ENCODE measurements around the gene FNBP1. TPM values are rescaled to one million over a fixed set of nuclear protein-coding genes. Genes with fewer than 3 reads are reported as not detected.

FNBP1 gene
- total and polyA plus RNA-seq, 10 of the 15 experiments (the other 5 are each of a cell fraction or from before 2014, with no cell fraction given): 64.5 to 353 (median 179) TPM

- TF ChIP-seq PAX5 (IDR thresholded peaks at IDR 0.05; ENCODE audit: borderline replicate concordance, low read depth, low read length) (peak; percentile 98), FOS (IDR thresholded peaks at IDR 0.05; ENCODE audit: borderline replicate concordance, extremely low read depth, insufficient read length) (no peak), MEF2B (IDR thresholded peaks at IDR 0.05; ENCODE audit: partially characterized antibody, poor library complexity, severe bottlenecking) (peak; percentile 99), ZNF217 (IDR thresholded peaks at IDR 0.05) (no peak), ZZZ3 (IDR thresholded peaks at IDR 0.05; ENCODE audit: control insufficient read depth, insufficient read length, low read depth) (no peak), DPF2 (IDR thresholded peaks at IDR 0.05) (peak; percentile 97), ZBTB4 (CRISPR knock-in tag; IDR thresholded peaks at IDR 0.05) (0 out of 2 replicates have a peak, but pooled peaks have one; percentile 43), PAX8 (IDR thresholded peaks at IDR 0.05) (0 out of 2 replicates have a peak, but pooled peaks have one; percentile 47), NR2F1 (conservative IDR thresholded peaks at IDR 0.05) (peak; percentile 95), KLF5 (IDR thresholded peaks at IDR 0.05; ENCODE audit: partially characterized antibody) (peak; percentile 84), HDGF (IDR thresholded peaks at IDR 0.05) (peak; percentile 78; the same call in 1 of the 2 replicates), HDAC6 (IDR thresholded peaks at IDR 0.05; ENCODE audit: unreplicated experiment) (no peak), SUPT20H (IDR thresholded peaks at IDR 0.05; ENCODE audit: borderline replicate concordance, control insufficient read depth, low read depth, low read length) (no peak), ZNF622 (IDR thresholded peaks at IDR 0.05) (no peak)
- TF ChIP-seq, protein P1, sequence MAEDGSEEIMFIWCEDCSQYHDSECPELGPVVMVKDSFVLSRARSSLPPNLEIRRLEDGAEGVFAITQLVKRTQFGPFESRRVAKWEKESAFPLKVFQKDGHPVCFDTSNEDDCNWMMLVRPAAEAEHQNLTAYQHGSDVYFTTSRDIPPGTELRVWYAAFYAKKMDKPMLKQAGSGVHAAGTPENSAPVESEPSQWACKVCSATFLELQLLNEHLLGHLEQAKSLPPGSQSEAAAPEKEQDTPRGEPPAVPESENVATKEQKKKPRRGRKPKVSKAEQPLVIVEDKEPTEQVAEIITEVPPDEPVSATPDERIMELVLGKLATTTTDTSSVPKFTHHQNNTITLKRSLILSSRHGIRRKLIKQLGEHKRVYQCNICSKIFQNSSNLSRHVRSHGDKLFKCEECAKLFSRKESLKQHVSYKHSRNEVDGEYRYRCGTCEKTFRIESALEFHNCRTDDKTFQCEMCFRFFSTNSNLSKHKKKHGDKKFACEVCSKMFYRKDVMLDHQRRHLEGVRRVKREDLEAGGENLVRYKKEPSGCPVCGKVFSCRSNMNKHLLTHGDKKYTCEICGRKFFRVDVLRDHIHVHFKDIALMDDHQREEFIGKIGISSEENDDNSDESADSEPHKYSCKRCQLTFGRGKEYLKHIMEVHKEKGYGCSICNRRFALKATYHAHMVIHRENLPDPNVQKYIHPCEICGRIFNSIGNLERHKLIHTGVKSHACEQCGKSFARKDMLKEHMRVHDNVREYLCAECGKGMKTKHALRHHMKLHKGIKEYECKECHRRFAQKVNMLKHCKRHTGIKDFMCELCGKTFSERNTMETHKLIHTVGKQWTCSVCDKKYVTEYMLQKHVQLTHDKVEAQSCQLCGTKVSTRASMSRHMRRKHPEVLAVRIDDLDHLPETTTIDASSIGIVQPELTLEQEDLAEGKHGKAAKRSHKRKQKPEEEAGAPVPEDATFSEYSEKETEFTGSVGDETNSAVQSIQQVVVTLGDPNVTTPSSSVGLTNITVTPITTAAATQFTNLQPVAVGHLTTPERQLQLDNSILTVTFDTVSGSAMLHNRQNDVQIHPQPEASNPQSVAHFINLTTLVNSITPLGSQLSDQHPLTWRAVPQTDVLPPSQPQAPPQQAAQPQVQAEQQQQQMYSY (CRISPR knock-in tag; IDR thresholded peaks at IDR 0.05): no peak
- TF ChIP-seq, protein P2, sequence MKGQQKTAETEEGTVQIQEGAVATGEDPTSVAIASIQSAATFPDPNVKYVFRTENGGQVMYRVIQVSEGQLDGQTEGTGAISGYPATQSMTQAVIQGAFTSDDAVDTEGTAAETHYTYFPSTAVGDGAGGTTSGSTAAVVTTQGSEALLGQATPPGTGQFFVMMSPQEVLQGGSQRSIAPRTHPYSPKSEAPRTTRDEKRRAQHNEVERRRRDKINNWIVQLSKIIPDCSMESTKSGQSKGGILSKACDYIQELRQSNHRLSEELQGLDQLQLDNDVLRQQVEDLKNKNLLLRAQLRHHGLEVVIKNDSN (IDR thresholded peaks at IDR 0.05; ENCODE audit: borderline replicate concordance, extremely low read length, insufficient read depth, low read depth, low read length): no peak
- TF ChIP-seq, protein P3, sequence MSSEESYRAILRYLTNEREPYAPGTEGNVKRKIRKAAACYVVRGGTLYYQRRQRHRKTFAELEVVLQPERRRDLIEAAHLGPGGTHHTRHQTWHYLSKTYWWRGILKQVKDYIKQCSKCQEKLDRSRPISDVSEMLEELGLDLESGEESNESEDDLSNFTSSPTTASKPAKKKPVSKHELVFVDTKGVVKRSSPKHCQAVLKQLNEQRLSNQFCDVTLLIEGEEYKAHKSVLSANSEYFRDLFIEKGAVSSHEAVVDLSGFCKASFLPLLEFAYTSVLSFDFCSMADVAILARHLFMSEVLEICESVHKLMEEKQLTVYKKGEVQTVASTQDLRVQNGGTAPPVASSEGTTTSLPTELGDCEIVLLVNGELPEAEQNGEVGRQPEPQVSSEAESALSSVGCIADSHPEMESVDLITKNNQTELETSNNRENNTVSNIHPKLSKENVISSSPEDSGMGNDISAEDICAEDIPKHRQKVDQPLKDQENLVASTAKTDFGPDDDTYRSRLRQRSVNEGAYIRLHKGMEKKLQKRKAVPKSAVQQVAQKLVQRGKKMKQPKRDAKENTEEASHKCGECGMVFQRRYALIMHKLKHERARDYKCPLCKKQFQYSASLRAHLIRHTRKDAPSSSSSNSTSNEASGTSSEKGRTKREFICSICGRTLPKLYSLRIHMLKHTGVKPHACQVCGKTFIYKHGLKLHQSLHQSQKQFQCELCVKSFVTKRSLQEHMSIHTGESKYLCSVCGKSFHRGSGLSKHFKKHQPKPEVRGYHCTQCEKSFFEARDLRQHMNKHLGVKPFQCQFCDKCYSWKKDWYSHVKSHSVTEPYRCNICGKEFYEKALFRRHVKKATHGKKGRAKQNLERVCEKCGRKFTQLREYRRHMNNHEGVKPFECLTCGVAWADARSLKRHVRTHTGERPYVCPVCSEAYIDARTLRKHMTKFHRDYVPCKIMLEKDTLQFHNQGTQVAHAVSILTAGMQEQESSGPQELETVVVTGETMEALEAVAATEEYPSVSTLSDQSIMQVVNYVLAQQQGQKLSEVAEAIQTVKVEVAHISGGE (CRISPR knock-in tag; IDR thresholded peaks at IDR 0.05): peak; percentile 38; the same call in 1 of the 2 replicates
Observed at GRCh38 chr9:129888293-129889121, 154.5 kb downstream of the FNBP1 start (continued).
